Coronary artery (tissue), 2 donors: ENCODE data around the gene SLIT3.
A peak's percentile ranks its signal among the peaks of the same experiment; 100 is the strongest.

Experiments used
- DNase-seq: peaks from one replicate; pipeline ENCODE4 v3.0.0-alpha.2; 2017; ENCODE audit warnings: low spot score
- H3K27ac ChIP-seq, 2 donors: fragments of 200-600 bp; sonication (generic); one replicate each; pipeline ENCODE4 v1.5.1; 2016 to 2019
- H3K4me3 ChIP-seq: fragments of 200-600 bp; sonication (generic); 2 replicates; pipeline ENCODE4 v1.5.1; 2016; ENCODE audit warnings: mild to moderate bottlenecking, moderate library complexity
- TF ChIP-seq, protein P1 (sequence below): fragments of 200-600 bp; sonication (generic); IDR thresholded peaks from one replicate; pipeline ENCODE4 v1.5.1; 2019; ENCODE audit warnings: antibody characterized with exemption

Gene SLIT3

GRCh38 chr5:169153405-169153804 is 147.5 kb downstream of the SLIT3 start:
- Histone ChIP-seq H3K27ac (peak overlapping the region in 1 of 2 donors; percentile 50), H3K4me3 (no peak overlapping the region)
- no peak for DNase-seq
- TF ChIP-seq, protein P1, sequence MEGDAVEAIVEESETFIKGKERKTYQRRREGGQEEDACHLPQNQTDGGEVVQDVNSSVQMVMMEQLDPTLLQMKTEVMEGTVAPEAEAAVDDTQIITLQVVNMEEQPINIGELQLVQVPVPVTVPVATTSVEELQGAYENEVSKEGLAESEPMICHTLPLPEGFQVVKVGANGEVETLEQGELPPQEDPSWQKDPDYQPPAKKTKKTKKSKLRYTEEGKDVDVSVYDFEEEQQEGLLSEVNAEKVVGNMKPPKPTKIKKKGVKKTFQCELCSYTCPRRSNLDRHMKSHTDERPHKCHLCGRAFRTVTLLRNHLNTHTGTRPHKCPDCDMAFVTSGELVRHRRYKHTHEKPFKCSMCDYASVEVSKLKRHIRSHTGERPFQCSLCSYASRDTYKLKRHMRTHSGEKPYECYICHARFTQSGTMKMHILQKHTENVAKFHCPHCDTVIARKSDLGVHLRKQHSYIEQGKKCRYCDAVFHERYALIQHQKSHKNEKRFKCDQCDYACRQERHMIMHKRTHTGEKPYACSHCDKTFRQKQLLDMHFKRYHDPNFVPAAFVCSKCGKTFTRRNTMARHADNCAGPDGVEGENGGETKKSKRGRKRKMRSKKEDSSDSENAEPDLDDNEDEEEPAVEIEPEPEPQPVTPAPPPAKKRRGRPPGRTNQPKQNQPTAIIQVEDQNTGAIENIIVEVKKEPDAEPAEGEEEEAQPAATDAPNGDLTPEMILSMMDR, result no peak

DNA sequence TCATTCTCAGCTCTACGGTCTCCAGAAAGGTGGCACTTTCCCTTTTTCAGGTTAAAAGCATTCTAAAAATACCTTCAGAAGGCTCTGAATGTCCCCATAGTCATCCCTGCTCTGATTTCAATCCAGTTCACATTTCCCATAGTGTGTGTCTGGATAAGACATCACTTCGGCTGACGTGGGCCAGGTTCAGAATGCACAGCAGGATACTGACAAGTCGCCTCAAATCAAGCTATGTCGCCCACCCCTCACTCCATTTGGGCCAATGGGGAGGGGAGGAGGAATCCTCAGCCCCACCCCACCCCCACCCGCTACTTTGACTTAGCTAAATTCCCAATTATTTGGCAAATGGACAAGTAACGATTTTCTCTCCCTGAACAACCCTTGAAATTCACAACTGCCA is 148.0 kb downstream of the SLIT3 start:
- Histone ChIP-seq H3K27ac (peak overlapping the region in 1 of 2 donors; percentile 17), H3K4me3 (no peak overlapping the region)
- DNase-seq, result no peak
- TF ChIP-seq, protein P1, result no peak

DNA sequence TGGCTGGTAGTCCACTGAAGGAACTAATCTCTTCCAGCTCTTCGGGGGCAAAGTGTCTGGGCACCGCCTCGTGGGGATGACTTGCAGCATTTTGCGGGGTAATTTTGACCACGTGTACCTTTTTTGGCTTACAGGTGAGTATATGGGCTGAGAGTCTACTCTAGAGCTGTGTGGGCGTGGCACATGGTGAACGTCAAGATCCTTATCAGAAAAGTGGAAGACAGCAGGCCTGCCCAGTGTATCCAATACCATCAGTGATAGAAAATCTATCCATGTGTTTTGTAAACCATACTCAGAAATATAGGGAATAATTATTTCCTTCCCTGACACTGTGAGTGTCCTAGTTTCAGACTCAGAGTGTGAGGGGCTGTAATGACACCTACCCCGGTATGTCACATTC is 148.5 kb downstream of the SLIT3 start:
- TF ChIP-seq, protein P1, result no peak
- H3K27ac ChIP-seq, result no peak overlapping the region
- DNase-seq, result no peak
- no peak overlapping the region for H3K4me3 ChIP-seq

- TF ChIP-seq, protein P1, result no peak
- peak overlapping the region; percentile 5 to 64 for H3K27ac ChIP-seq
- peak; percentile 68 for DNase-seq
- H3K4me3 ChIP-seq, result no peak overlapping the region
Observed at GRCh38 chr5:169151051-169151805, 149.7 kb downstream of the SLIT3 start.

- Histone ChIP-seq H3K27ac (no peak overlapping the region), H3K4me3 (no peak overlapping the region)
- TF ChIP-seq, protein P1, result no peak
- peak; percentile 38 for DNase-seq
Observed at GRCh38 chr5:169150108-169150507, 150.8 kb downstream of the SLIT3 start.

- no peak overlapping the region for H3K4me3 ChIP-seq
- TF ChIP-seq, protein P1, result no peak
- no peak for DNase-seq
- H3K27ac ChIP-seq, result no peak overlapping the region
Observed at GRCh38 chr5:169149317-169149716, 151.6 kb downstream of the SLIT3 start.

DNA sequence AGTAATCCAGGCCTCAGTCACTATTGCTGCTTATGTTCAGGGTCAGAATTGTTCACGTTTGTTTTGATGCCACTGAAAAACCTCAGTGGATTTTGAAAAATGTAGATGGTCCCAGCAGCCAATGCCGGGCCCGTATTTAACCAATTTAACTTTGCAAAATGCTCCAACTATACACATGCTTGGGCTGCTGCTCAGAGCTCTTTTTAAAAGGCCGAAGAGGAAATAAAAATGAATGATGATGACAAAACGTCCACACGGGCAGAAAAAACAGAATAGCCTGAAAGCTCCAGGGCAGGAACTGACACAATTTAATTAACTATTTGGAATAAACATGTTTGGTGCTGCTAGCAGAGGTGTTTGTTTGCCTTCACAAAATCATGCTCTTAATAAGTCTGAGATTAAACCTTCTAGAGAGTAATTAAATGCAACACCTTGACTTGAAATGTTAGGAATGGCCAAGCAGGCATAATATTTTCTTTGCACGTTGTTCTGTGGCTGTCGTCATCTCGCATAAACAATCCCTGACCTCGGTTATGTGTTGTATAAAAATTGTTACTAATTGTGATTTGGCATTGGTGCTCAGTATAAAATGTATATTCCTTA is 152.7 kb downstream of the SLIT3 start:
- TF ChIP-seq, protein P1, result no peak
- no peak for DNase-seq
- H3K4me3 ChIP-seq, result no peak overlapping the region
- no peak overlapping the region for H3K27ac ChIP-seq
